Measurements from ENCODE around the gene ADAMTS2.

The ADAMTS2 gene

DNA sequence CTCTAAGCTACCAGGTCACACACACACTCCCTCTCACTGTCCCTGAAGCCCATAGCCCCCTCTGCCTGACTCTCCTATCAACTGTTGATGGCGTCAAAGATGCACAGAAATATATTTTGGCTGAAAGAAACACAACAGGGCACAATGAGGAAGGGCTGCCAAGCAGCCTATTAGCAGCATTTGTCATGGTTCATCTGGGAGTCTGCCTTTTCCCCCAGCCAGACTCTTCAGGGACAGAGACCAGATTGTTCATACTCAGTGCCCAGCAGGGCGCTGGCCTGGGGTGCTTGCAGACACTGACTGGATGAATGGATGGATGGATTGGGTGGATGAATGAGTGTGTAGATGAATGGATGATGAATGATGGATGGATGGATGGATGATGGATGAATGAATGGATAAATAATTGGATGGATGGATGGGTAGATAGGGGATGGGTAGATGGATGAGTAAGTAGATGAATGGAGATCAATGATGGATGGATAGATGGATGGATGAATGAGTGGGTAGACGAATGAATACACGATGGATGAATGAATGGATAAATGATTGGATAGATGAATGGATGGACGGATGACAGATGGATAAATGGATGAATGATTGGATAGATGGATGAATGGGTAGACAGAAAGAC, 90.5 kb downstream of the ADAMTS2 start:
- DNase-seq (ENCODE audit: low spot score): no peak

DNA sequence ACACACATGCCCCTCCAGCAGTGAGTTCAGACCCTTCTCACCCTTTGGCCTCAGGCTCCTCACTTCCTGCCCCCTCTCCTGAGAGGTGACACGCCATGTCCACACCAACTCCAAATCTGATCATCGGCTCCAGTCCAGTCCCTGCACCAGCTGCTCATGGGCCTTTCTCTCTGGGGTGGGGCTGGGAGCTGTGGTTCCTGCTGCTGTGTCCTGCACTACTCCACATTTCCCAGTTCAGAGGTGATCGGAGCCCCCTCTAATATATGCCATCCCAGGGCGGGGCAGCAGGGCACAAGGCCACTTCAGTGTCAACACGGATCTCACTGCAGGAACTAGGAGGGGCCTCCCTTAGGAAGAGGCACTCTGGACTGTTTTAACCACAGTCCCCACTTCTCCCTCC, 91.5 kb downstream of the ADAMTS2 start:
- DNase-seq (ENCODE audit: low spot score): no peak

GRCh38 chr5:179251276-179251969, 93.8 kb downstream of the ADAMTS2 start:
- DNase-seq (ENCODE audit: low spot score): no peak

DNA sequence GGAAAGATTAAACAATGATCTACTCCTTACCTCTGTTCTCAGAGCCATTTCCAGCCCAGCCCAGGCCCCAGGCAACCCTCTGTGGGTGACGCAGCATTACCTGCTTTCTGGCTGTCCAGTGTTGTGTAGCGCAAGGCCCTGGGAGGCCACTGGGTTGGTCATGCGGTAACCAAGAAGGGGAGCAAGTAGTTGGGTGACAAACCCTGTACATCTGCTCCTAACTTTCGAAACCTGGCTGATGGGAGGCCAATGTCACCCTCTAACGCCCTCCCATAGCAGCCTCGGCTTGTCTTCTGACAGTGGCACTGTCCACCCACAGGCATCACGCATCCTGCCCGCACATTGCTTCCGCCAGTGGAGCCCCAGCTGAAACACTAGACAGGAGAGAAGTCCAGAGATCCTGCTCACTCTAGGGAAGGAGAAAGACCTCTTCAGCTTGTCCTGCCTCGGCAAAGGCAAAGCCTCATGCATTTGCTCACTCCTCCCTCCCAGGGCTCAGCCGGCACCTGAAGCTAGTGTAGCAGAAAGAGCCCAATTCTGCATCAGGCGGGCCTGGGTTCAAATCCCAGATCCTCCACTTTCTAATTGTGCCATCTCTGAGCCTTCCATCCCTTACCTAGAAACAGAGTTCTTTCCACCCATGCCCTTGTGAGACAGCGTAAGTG, 94.6 kb downstream of the ADAMTS2 start:
- no peak for DNase-seq (ENCODE audit: low spot score)

GRCh38 chr5:179246227-179246626, 99.0 kb downstream of the ADAMTS2 start:
- DNase-seq (ENCODE audit: low spot score): no peak

DNA sequence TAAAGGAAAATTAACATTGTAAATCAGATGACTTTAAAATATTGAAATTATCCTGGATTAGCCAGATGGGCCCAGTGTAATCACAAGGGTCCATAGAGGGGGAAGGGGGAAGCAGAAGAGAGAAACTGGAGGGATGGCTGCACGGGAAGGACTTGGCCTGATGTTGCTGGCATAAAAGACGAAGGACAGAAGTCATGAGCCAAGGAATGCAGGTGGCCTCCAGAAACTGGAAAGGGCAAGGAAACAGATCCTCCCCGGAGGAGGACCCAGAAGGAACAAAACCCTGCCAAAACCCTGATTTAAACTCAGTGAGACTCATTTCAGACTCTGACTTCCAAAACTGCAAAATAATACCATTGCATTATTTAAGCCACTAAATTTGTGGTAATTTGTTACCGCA, 100.2 kb downstream of the ADAMTS2 start:
- DNase-seq (ENCODE audit: low spot score): no peak

GRCh38 chr5:179244044-179244443, 101.2 kb downstream of the ADAMTS2 start:
- no peak for DNase-seq (ENCODE audit: low spot score)

GRCh38 chr5:179243333-179243732, 101.9 kb downstream of the ADAMTS2 start:
- no peak for DNase-seq (ENCODE audit: low spot score)

DNA sequence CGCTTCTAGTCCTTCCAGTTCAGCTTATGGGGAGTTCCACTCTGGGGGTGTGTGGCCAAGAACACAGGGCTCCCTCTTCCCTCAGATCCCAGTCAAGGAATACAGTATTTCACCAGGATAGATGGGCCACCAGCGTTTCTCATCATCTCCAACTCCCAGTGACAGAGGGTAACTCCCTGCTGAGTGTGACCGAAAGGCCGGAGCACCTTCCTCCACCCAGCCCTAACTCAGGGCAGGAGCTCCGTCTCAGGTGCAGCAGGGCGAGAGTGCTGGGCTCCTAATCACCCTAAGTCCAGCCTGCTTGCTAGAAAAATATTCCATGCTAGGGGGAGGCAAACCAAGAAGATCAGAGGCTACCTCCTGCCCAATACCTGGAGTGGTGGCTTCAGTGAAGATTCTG, 102.6 kb downstream of the ADAMTS2 start:
- DNase-seq (ENCODE audit: low spot score): no peak

GRCh38 chr5:179241764-179242370, 103.4 kb downstream of the ADAMTS2 start:
- no peak for DNase-seq (ENCODE audit: low spot score)

DNA sequence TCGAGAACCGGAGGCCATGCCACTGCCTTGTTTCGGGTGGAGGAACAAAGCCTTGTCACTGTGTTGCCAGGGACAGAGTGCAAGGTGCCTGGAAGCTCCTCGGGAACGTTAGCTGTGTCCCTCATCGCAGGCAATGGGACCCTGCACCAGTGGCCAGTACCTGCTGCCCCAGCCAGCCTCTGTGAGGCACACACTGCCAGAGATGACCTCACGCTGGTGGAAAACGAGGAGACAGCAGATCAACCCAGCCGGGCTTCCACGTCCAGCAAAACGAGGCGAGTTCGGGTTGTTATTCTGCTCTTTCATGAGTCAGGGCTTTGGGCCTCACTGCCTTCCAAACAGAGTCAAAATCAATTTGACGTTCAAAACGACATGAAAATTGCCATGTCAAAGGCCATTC, 104.1 kb downstream of the ADAMTS2 start:
- no peak for DNase-seq (ENCODE audit: low spot score)

DNA sequence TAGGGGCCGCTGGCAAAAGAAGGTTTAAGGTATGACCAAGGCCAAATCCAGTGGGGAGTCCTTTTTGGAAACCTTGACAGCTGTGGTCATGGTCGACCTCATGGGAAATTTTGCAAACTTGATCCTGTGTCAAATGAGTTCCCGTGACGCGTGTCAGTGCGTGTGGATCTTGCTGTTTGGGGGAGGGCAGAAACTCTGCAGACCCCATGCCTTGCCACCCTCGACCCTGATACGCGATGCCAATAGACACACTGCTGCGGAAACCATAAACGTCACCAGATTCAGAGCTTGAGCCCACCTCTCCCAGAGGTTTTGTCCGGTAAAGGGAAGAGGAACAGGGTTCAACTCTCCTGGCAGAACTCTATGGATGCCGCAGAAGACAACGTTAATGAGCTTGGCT, 104.7 kb downstream of the ADAMTS2 start:
- no peak for DNase-seq (ENCODE audit: low spot score)

- no peak for DNase-seq (ENCODE audit: low spot score)
Observed at GRCh38 chr5:179239256-179240135, 105.8 kb downstream of the ADAMTS2 start.

- DNase-seq (ENCODE audit: low spot score): no peak
Observed at GRCh38 chr5:179238628-179238970, 106.7 kb downstream of the ADAMTS2 start.

DNA sequence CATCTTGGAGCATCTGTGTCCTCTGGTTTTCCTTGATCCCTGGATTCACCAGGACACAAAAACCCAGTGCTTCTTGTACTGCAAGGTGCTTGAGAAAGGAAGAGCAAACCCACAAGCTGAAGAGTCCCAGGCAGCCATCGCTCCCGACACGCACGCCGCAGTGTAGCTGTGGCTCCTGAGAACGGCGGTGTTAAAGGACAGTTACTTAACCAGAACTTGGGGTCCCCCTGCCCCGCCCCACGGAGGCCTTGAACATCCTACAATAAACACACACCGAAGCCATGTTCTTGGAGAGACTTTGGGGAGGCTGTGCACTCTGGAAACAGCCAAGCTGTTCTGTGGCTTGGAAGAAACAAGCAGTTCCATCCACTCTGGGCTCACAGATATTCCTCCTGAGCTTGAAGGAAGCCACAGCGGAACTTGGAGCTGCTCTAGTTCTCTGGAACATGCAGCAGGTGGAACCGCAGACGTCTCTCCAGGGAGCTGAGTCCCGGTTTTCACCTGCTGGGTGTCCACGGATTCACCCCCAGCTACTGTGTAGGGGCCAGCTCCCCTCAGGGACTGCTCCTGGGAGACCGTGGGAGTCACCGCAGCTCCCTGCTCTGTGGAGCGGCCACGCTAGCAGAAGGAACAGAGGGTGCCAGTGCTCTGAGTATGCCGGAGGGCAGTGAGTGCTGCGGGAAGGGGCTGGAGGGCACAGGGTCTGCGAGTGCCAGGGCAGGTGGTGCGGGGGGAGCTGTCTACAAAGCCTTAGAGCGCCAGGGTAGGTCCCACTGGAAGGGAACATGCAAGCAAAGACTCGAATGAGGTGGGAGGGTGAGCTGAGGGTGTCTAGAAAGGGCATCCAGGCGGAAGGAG, 107.3 kb downstream of the ADAMTS2 start:
- no peak for DNase-seq (ENCODE audit: low spot score)

DNA sequence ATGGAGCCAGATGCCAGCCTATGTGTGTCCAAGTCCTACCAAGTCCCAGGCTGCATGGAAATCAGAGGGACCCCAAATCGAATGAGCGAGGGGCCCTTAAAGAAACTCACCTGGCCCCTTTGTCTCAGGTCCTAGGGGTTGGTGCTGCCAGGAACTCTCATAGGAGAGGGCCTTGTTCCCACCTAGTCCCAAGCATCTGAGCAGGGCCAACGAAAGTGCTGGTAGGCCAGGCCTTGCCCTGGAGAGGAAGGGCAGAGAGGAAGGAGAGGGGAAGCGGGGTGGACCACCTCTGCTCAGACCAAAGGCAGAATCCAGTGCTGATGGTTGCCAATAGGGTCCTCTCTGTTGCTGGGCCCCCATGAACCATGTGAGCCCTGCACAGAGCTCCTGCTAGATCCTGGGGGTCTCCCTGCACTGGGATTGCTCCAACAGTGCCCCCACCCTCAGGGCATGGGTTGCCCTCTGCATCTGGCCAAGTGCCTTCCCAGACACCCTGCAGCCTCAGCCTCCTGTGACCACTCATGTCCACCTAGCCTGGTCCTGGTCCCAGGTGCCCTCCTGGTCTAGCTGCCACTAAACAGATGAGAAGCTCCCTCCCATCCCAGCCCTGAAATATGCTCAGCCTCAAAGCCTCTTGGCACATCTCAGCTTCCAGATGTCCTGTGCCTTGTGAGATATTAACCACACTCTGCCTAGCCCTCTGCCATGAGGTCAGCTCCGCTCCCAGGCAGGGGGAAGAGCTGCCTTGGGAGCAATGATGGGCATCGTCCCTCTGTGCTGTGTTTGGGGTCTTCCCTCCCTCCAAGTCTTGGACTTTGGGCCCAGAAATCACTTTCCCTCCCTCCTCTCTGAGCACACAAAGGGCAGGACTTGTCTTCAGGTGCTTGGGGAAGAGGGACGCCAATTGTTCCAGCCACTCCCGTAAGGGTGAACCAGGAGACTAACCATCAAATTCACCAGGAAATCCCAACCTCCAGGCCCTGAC, 109.6 kb downstream of the ADAMTS2 start:
- DNase-seq (ENCODE audit: low spot score): no peak

DNA sequence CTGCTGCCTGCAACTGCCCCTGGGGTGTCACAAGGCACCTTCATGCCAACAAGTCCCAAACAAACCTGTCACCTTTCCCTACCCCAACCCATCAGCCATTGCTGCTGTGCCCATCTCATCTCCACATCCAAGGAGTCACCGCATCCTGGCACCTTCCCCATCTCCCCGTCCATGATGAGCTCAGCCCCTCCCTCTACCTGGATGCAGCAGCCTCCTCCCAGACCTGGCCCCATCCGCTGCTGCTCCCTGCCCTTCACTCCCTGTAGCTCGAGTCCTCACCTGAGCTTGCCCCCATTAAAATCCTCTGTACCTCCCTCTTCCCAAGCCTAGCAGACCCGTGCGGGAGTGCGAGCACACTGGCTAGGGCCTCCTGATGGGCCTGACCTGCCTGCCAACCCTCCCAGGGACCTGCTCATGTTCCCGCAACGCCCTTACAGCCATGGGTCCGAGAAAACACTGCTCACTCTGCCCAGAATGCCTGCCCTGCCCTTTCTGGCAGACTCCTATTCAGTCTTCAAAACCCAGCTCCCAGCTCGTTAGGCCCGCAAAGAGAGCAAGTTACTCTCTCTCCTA, 110.6 kb downstream of the ADAMTS2 start:
- no peak for DNase-seq (ENCODE audit: low spot score)

DNA sequence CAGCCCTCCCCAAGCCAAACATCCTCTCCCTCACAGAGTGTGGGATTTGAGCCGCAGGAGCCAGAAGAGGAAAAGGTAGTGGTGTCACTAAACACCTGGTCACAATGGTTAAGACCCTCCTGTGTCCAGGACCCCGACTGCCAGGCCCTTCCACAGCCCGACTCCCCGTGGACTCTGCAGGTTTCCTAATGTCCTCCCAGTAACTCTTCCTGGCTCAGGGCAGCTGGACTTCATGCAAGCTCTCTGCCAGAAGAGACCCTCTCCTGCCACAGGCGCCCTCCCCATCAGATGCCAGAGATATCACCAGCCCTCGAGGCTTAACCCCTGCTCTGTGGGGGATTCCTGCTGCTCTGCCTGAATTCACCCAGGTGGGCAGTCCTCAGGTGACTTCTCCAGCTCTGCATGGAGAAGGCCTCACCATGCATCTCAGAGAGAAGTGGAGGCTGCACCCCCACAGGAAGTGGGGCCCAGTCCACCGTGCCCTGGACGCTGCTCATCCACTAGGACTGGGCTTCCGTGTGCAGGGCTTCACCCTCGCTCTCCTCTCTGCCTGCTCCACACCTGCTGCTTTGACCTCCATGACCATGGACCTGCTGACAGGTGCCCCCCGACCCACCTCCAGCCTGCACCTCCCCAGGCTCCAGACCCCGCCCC, 111.2 kb downstream of the ADAMTS2 start:
- DNase-seq (ENCODE audit: low spot score): no peak

- no peak for DNase-seq (ENCODE audit: low spot score)
Observed at GRCh38 chr5:179232091-179232735, 113.0 kb downstream of the ADAMTS2 start.

Measured in hematopoietic multipotent progenitor cell treated with erythropoietin and hydrocortisone succinate and interleukin-3 and kit ligand, for 15 days (in vitro differentiated cells).